ENCODE measurements around the gene TNXB. TPM values are rescaled to one million over a fixed set of nuclear protein-coding genes. Genes with fewer than 3 reads are reported as not detected.
"Not testable (repeated sequence)": the region's sequence is repeated elsewhere in the genome, so short reads cannot be mapped to it uniquely, and the experiment has no call there.

Gene TNXB
- total RNA-seq, 5 donors from 2014 or later (not counting 1 experiment from before 2014, with no cell fraction given) = 8.0 to 20.9 (median 15.4) TPM

DNA sequence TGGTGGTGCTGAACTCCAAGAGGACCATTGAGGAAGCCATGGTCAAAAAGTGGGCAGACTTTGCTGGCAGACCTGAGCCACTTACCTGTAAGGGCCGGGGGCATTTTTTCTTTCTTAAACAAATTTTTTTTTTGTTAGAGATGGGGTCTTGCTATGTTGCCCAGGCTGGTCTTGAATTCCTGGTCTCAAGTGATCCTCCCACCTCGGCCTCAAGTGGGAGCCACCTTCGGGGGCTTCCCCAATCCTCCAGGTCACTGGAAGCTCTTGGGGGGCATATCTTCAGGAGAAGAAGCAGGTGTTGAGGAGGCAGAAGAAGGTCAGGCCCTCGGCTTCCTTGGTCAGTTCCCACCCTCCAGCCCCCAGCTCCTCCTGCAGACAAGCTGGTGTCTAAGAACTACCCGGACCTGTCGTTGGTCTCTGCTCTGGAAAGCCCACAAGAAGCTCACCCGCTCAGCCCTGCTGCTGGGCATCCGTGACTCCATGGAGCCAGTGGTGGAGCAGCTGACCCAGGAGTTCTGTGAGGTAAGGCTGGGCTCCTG is 103.1 kb downstream of the TNXB start:
- no CpG with 5 or more reads among the region's 8 CpGs for WGBS (ENCODE audit: insufficient coverage)
- not testable (repeated sequence) for DNase-seq

GRCh38 chr6:32005538-32005880 is 103.6 kb downstream of the TNXB start:
- CTCF ChIA-PET; H3K36me3 ChIP-seq (ENCODE audit: control insufficient read depth in 2 of 2, extremely low read depth in 1 of 2, insufficient read depth in 1 of 2, low read length in 1 of 2); H3K4me3 Mint-ChIP-seq; POLR2A ChIA-PET; H3K27ac ChIP-seq (ENCODE audit: low read length); H3K27me3 Mint-ChIP-seq; ATAC-seq (replicated peaks in 1 of 4); DNase-seq; H3K9me3 Mint-ChIP-seq; H3K4me1 Mint-ChIP-seq; H3K9me3 ChIP-seq; H3K4me3 ChIP-seq (ENCODE audit: control insufficient read depth in 1 of 2, extremely low read depth in 1 of 2, low read length in 1 of 2); H3K27me3 ChIP-seq (replicated peaks in 1 of 2; ENCODE audit: control insufficient read depth in 2 of 2, extremely low read depth in 1 of 2, insufficient read depth in 2 of 2, low read length in 1 of 2); H3K36me3 Mint-ChIP-seq: not testable (repeated sequence)
- 87% methylated on average over 3 of the region's 9 CpGs for WGBS (ENCODE audit: insufficient coverage)
- peak overlapping the region in 1 of 2 donors; percentile 89 for H3K27ac Mint-ChIP-seq
- peaks cover 0 to 11% of the 10 kb centered on the region in 2 experiments for H3K4me1 ChIP-seq (ENCODE audit: control insufficient read depth in 1 of 2, extremely low read depth in 1 of 2, insufficient read depth in 2 of 2, low read length in 2 of 2)

More for the DNA sequence above, 103.1 kb downstream of the TNXB start:
- H3K9me3 ChIP-seq; H3K27me3 Mint-ChIP-seq; H3K27ac Mint-ChIP-seq; H3K27me3 ChIP-seq (replicated peaks in 1 of 2; ENCODE audit: control insufficient read depth in 2 of 2, extremely low read depth in 1 of 2, insufficient read depth in 2 of 2, low read length in 1 of 2); H3K9me3 Mint-ChIP-seq; H3K4me3 ChIP-seq (ENCODE audit: control insufficient read depth in 1 of 2, extremely low read depth in 1 of 2, low read length in 1 of 2); H3K36me3 Mint-ChIP-seq; POLR2A ChIA-PET; ATAC-seq (replicated peaks in 1 of 4); H3K27ac ChIP-seq (ENCODE audit: low read length); H3K4me3 Mint-ChIP-seq; CTCF ChIA-PET; H3K4me1 Mint-ChIP-seq; H3K36me3 ChIP-seq (ENCODE audit: control insufficient read depth in 2 of 2, extremely low read depth in 1 of 2, insufficient read depth in 1 of 2, low read length in 1 of 2): not testable (repeated sequence)
- H3K4me1 ChIP-seq (ENCODE audit: control insufficient read depth in 1 of 2, extremely low read depth in 1 of 2, insufficient read depth in 2 of 2, low read length in 2 of 2) = peaks cover 0 to 11% of the 10 kb centered on the region in 2 experiments

DNA sequence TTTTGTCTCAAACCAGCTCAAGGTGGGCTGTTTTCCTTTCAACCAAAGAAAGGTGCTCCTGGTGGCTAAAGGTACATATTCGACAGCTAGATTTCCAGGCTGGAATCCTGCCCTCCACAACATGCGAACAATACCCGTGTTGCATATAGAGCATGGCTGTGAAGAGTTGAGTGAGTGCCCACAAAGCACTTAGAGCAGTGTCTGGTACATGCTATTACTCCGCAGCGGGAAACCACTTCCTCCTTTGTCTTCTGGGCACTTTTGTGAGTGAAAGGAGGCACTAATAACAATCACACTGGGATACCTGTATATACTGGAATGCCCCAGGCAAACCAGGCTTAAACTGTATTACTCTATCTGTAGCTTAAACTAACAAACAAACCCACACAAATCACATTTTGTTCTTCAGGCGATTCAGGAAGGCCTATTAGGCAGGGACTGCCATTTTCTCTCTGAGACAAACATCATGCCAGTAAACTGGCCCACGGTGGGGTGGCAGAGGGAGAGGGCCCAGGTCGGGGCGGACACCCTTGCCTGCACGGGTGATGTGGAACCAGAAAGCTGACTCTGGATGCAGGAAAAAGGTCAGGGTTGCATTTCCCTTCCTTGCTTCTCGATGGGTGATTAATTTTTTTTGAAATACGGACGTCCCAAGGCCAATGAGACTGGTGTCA is 104.1 kb downstream of the TNXB start:
- DNase-seq (peak in 1 of 35 experiments; percentile 7), ATAC-seq (replicated peaks in 1 of 4) (peak; percentile 87 to 96 (median 92))
- H3K9me3 ChIP-seq; H3K4me1 Mint-ChIP-seq; H3K4me3 Mint-ChIP-seq; H3K27me3 ChIP-seq (replicated peaks in 1 of 2; ENCODE audit: control insufficient read depth in 2 of 2, extremely low read depth in 1 of 2, insufficient read depth in 2 of 2, low read length in 1 of 2); H3K27me3 Mint-ChIP-seq; H3K36me3 Mint-ChIP-seq; POLR2A ChIA-PET; H3K4me3 ChIP-seq (ENCODE audit: control insufficient read depth in 1 of 2, extremely low read depth in 1 of 2, low read length in 1 of 2); H3K9me3 Mint-ChIP-seq; CTCF ChIA-PET; H3K36me3 ChIP-seq (ENCODE audit: control insufficient read depth in 2 of 2, extremely low read depth in 1 of 2, insufficient read depth in 1 of 2, low read length in 1 of 2): not testable (repeated sequence)
- H3K27ac ChIP-seq (ENCODE audit: low read length) = peak overlapping the region; percentile 12
- peak overlapping the region; percentile 83 to 89 for H3K27ac Mint-ChIP-seq
- H3K4me1 ChIP-seq (ENCODE audit: control insufficient read depth in 1 of 2, extremely low read depth in 1 of 2, insufficient read depth in 2 of 2, low read length in 2 of 2) = peaks cover 0 to 11% of the 10 kb centered on the region in 2 experiments
- WGBS (ENCODE audit: insufficient coverage) = 62% methylated on average over 4 of the region's 13 CpGs

- no CpG with 5 or more reads among the region's 4 CpGs for WGBS (ENCODE audit: insufficient coverage)
- H3K27ac Mint-ChIP-seq, POLR2A ChIA-PET: not testable (repeated sequence)
Measured at GRCh38 chr6:32004393-32004792, 104.7 kb downstream of the TNXB start.

GRCh38 chr6:32003301-32003700 is 105.8 kb downstream of the TNXB start:
- H3K36me3 Mint-ChIP-seq; H3K4me3 ChIP-seq (ENCODE audit: control insufficient read depth in 1 of 2, extremely low read depth in 1 of 2, low read length in 1 of 2); H3K9me3 ChIP-seq; POLR2A ChIA-PET; H3K9me3 Mint-ChIP-seq; DNase-seq; CTCF ChIA-PET; H3K27ac ChIP-seq (ENCODE audit: low read length); H3K27me3 Mint-ChIP-seq; H3K27me3 ChIP-seq (replicated peaks in 1 of 2; ENCODE audit: control insufficient read depth in 2 of 2, extremely low read depth in 1 of 2, insufficient read depth in 2 of 2, low read length in 1 of 2); ATAC-seq (replicated peaks in 1 of 4); H3K36me3 ChIP-seq (ENCODE audit: control insufficient read depth in 2 of 2, extremely low read depth in 1 of 2, insufficient read depth in 1 of 2, low read length in 1 of 2); H3K27ac Mint-ChIP-seq; H3K4me3 Mint-ChIP-seq; H3K4me1 Mint-ChIP-seq: not testable (repeated sequence)
- H3K4me1 ChIP-seq (ENCODE audit: control insufficient read depth in 1 of 2, extremely low read depth in 1 of 2, insufficient read depth in 2 of 2, low read length in 2 of 2) = peaks cover 0 to 11% of the 10 kb centered on the region in 2 experiments
- no CpG with 5 or more reads among the region's 7 CpGs for WGBS (ENCODE audit: insufficient coverage)

More at GRCh38 chr6:32004393-32004792, 104.7 kb downstream of the TNXB start:
- H3K4me3 ChIP-seq (ENCODE audit: control insufficient read depth in 1 of 2, extremely low read depth in 1 of 2, low read length in 1 of 2); H3K27me3 Mint-ChIP-seq; H3K4me1 Mint-ChIP-seq; H3K9me3 Mint-ChIP-seq; ATAC-seq (replicated peaks in 1 of 4); H3K27me3 ChIP-seq (replicated peaks in 1 of 2; ENCODE audit: control insufficient read depth in 2 of 2, extremely low read depth in 1 of 2, insufficient read depth in 2 of 2, low read length in 1 of 2); H3K36me3 Mint-ChIP-seq; CTCF ChIA-PET; H3K9me3 ChIP-seq; H3K36me3 ChIP-seq (ENCODE audit: control insufficient read depth in 2 of 2, extremely low read depth in 1 of 2, insufficient read depth in 1 of 2, low read length in 1 of 2); H3K4me3 Mint-ChIP-seq; DNase-seq: not testable (repeated sequence)
- Histone ChIP-seq H3K27ac (ENCODE audit: low read length) (peak overlapping the region; percentile 12), H3K4me1 (ENCODE audit: control insufficient read depth in 1 of 2, extremely low read depth in 1 of 2, insufficient read depth in 2 of 2, low read length in 2 of 2) (peaks cover 0 to 11% of the 10 kb centered on the region in 2 experiments)

DNA sequence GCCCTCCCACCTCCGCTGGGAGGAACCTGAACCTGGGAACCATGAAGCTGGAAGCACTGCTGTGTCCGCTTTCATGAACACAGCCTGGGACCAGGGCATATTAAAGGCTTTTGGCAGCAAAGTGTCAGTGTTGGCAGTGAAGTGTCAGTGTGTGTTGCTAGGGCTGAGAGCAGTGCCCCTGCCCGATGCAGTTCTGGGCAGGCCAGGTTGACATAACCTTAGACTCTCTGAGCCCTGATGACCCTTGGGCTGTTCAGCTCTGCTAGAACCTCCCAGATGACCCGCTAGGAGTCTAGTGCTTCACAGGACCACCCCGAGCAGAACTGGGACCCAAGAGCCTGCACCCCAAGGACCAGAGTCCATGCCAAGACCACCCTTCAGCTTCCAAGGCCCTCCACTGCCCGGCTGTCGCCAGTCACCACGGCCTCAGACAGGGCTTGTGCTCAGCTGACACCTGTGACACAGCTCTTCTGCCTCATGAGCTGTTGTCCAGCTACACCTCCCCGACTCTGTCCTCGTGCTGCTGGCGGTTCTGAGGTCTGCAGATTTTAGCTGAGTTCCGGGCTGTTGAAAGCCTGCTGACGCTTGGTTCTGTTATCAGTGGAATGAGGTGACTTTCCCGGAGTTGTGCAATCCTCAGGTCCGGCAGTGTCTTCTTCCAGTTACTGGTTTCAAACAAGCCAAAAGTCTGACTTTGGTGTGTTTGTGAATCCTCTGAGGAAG is 106.4 kb downstream of the TNXB start:
- ATAC-seq (replicated peaks in 1 of 4); H3K27me3 Mint-ChIP-seq; POLR2A ChIA-PET; H3K27me3 ChIP-seq (replicated peaks in 1 of 2; ENCODE audit: control insufficient read depth in 2 of 2, extremely low read depth in 1 of 2, insufficient read depth in 2 of 2, low read length in 1 of 2); H3K4me1 Mint-ChIP-seq; CTCF ChIA-PET; H3K27ac ChIP-seq (ENCODE audit: low read length); H3K27ac Mint-ChIP-seq; DNase-seq; H3K36me3 Mint-ChIP-seq; H3K36me3 ChIP-seq (ENCODE audit: control insufficient read depth in 2 of 2, extremely low read depth in 1 of 2, insufficient read depth in 1 of 2, low read length in 1 of 2); H3K4me3 ChIP-seq (ENCODE audit: control insufficient read depth in 1 of 2, extremely low read depth in 1 of 2, low read length in 1 of 2); H3K4me3 Mint-ChIP-seq; H3K9me3 Mint-ChIP-seq; H3K9me3 ChIP-seq: not testable (repeated sequence)
- WGBS (ENCODE audit: insufficient coverage) = no CpG with 5 or more reads among the region's 15 CpGs
- peaks cover 0 to 11% of the 10 kb centered on the region in 2 experiments for H3K4me1 ChIP-seq (ENCODE audit: control insufficient read depth in 1 of 2, extremely low read depth in 1 of 2, insufficient read depth in 2 of 2, low read length in 2 of 2)

Measured in T-cell (primary cell).